ENCODE measurements around the gene GRM1. TPM values are rescaled to one million over a fixed set of nuclear protein-coding genes. Genes with fewer than 3 reads are reported as not detected.
A peak's percentile ranks its signal among the peaks of the same experiment; 100 is the strongest.

The GRM1 gene
- total RNA-seq, 1 donor from 2014 or later = 0.75 TPM

GRCh38 chr6:146444189-146444588 is 415.3 kb downstream of the GRM1 start:
- DNase-seq (ENCODE audit: low read depth) = no peak

- DNase-seq (ENCODE audit: low read depth) = no peak
Measured at GRCh38 chr6:146445233-146445632, 416.4 kb downstream of the GRM1 start.

DNA sequence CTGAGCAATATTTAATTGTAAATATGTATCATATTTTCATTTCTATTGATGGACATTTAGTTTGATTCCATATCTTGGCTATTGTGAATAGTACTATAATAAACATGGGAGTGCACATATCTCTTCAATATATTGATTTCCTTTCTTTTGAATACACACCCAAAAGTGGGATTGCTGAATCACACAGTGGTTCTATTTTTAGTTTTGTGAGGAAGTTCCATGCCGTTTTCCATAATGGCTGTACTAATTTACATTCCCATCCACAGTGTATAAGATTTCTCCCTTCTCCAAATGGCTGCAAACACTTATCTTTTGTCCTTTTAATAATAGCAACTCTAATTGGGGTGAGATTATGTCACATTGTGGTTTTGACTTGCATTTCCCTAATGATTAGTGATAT is 428.0 kb downstream of the GRM1 start:
- DNase-seq (ENCODE audit: low read depth) = no peak

DNA sequence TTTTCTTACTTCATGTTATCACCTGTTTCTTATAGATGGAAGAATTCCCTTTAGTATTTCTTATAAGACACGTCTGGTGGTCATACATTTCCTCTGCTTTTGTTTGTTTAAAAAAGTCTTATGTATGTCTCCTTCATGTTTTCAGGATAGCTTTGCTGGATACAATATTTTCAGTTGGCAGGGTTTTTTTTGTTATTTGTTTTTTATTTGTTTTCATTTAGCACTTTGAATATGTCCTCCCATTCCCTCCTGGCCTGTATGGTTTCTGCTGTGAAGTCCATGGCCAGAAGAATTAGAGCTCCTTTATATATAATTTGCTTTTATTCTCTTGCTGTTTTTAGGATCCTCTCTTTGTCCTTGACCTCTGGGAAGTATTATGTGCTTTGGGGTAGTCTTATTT is 432.1 kb downstream of the GRM1 start:
- no peak for DNase-seq (ENCODE audit: low read depth)

- DNase-seq (ENCODE audit: low read depth) = no peak
Measured at GRCh38 chr6:146470091-146470770, 441.4 kb downstream of the GRM1 start.

DNA sequence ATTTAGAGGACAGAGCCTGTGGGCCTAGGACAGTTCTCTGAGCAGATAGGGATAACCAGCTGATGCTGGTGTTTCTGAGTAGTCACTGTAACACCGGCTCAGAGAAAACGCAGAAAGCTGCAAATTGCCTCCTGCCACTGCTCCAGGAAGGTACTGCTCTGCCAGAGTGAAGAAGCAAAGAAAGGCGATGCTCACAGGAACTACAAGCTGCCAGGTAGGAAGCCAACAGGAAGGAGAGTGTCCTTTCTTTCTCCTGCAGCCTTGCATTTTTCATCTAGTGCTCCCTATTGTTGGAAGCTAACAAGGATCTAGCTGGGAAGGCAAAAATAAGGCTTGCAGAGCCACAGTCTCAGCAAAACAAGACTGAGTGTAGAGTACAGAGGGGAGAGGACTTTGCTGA is 444.1 kb downstream of the GRM1 start:
- no peak for DNase-seq (ENCODE audit: low read depth)

DNA sequence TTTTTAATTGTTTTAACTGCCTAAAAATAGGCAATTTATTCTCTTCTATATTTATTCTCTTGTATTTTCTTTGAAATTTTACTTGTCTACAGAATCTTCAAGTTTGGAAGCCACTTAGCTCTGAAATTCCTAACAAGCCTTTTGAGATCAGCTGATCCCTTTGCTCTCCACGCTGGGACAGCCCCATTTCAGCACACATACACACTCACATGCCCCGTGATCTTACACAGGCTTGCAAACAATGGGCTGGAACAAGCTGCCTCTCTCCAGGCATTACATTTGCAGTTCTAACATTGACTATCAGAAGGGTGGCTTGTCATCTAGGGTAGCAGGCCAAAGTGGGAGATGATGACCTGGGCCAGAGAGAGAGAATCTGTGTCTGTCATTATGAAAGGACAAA is 452.7 kb downstream of the GRM1 start:
- peak; percentile 3 for DNase-seq (ENCODE audit: low read depth)

GRCh38 chr6:146484411-146484810 is 455.5 kb downstream of the GRM1 start:
- no peak for DNase-seq (ENCODE audit: low read depth)

Other genes starting within 250 kb of the GRM1 start
- 35.0 and 40.6 TPM in 2 replicates for gene FBXO30, start 214.3 kb upstream of the GRM1 start, total RNA-seq
- 13.2 and 14.0 TPM in 2 replicates for gene SHPRH, start 64.7 kb upstream of the GRM1 start, total RNA-seq

All from myocyte (in vitro differentiated cells).